OCI-LY3 (cell line): ENCODE results near the gene DNAJB8.

Experiments used
- H2AFZ ChIP-seq: fragments of 200-600, 300-600 bp; shearing (Covaris generic); 2 replicates; pipeline ENCODE4 v1.6.0; 2014; ENCODE audit warnings: antibody characterized with exemption, low read depth, low read length
- H3K27ac ChIP-seq: fragments of 200-600, 300-600 bp; sonication (generic); 2 replicates; pipeline ENCODE4 v1.5.1; 2014; ENCODE audit warnings: mild to moderate bottlenecking, low read length, moderate library complexity, mixed read lengths
- H3K27me3 ChIP-seq: fragments of 200-600, 300-600 bp; sonication (generic); 2 replicates; pipeline ENCODE4 v1.6.1; 2014; ENCODE audit warnings: low read depth, low read length, mixed read lengths
- H3K36me3 ChIP-seq: fragments of 200-600, 300-600 bp; sonication (generic); replicated peaks from 2 replicates; pipeline ENCODE3; 2014; ENCODE audit warnings: low read depth, low read length, mixed read lengths
- H3K4me1 ChIP-seq: fragments of 300-600, 200-600 bp; sonication (generic); 2 replicates; pipeline ENCODE4 v1.6.1; 2014; ENCODE audit warnings: low read length, mixed read lengths
- H3K4me2 ChIP-seq: fragments of 200-600, 300-600 bp; sonication (generic); 2 replicates; pipeline ENCODE4 v1.6.1; 2014; ENCODE audit warnings: low read length, mixed read lengths
- H3K4me3 ChIP-seq: fragments of 300-600, 200-600 bp; sonication (generic); 2 replicates; pipeline ENCODE4 v1.5.1; 2014; ENCODE audit warnings: antibody characterized with exemption, mild to moderate bottlenecking, low read length, moderate library complexity
- H3K79me2 ChIP-seq: fragments of 300-600, 200-600 bp; shearing (Covaris generic); 2 replicates; pipeline ENCODE4 v1.6.1; 2014; ENCODE audit warnings: mild to moderate bottlenecking, low read length, mixed read lengths
- H3K9ac ChIP-seq: fragments of 300-600, 200-600 bp; shearing (Covaris generic); 2 replicates; pipeline ENCODE4 v1.6.0; 2014; ENCODE audit warnings: mild to moderate bottlenecking, low read length, moderate library complexity
- H3K9me3 ChIP-seq: fragments of 200-600, 300-600 bp; shearing (Covaris generic); 2 replicates; pipeline ENCODE4 v1.6.1; 2014; ENCODE audit warnings: low read length, mixed read lengths; ENCODE audit not compliant: insufficient read depth
- H4K20me1 ChIP-seq: fragments of 200-600, 300-600 bp; sonication (generic); 2 replicates; pipeline ENCODE4 v1.6.1; 2016; ENCODE audit warnings: low read length, mixed read lengths; ENCODE audit not compliant: insufficient read depth
- EZH2phosphoT487 ChIP-seq: fragments of 200-600 bp; shearing (Covaris generic); IDR thresholded peaks from 2 replicates; pipeline ENCODE4 v1.6.1; 2018; ENCODE audit warnings: antibody characterized with exemption, mixed run types, low read depth
- TF ChIP-seq, protein P1 (sequence below): fragments of 200-600, 300-600 bp; sonication (generic); IDR thresholded peaks from 2 replicates; pipeline ENCODE4 v1.5.1; 2014; ENCODE audit warnings: antibody characterized with exemption, low read length, low read depth

DNAJB8 gene

DNA sequence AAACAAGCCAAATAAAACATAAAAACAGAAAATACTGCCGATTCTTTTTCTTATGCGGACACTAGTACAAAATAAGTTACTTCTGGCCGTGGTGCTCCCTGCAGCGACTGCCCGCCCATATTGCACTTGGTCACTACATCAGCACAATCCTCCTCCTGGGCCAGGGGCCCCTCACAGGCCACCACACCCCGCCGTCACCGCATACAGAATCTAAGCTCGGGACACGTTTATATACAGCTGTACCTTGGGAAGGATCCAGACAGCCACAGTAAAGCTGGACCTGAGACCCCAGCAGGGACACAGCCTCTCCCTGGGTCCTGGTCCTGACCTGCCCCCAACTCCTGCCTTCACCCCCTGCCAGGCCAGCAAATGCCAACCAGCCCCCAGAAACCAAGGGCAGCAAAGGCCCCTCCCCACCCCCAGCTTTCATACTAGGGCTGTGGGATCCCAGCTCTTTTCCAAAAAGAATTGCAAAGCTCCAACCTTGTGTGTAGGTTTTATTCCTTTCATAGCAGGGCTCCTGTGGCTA, 12.9 kb upstream of the DNAJB8 start:
- Histone ChIP-seq H3K36me3 (no peaks in the 10 kb centered on the region), H3K9ac (no peak overlapping the region), H3K9me3 (no peaks in the 10 kb centered on the region), H2AFZ (no peak overlapping the region), H3K4me3 (no peak overlapping the region), H3K27me3 (peaks cover 33% of the 10 kb centered on the region), H3K4me2 (no peak overlapping the region), H3K79me2 (no peaks in the 10 kb centered on the region), H3K27ac (no peak overlapping the region), H3K4me1 (no peaks in the 10 kb centered on the region), H4K20me1 (no peaks in the 10 kb centered on the region)
- TF ChIP-seq, protein P1, sequence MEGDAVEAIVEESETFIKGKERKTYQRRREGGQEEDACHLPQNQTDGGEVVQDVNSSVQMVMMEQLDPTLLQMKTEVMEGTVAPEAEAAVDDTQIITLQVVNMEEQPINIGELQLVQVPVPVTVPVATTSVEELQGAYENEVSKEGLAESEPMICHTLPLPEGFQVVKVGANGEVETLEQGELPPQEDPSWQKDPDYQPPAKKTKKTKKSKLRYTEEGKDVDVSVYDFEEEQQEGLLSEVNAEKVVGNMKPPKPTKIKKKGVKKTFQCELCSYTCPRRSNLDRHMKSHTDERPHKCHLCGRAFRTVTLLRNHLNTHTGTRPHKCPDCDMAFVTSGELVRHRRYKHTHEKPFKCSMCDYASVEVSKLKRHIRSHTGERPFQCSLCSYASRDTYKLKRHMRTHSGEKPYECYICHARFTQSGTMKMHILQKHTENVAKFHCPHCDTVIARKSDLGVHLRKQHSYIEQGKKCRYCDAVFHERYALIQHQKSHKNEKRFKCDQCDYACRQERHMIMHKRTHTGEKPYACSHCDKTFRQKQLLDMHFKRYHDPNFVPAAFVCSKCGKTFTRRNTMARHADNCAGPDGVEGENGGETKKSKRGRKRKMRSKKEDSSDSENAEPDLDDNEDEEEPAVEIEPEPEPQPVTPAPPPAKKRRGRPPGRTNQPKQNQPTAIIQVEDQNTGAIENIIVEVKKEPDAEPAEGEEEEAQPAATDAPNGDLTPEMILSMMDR = no peak
- TF ChIP-seq EZH2phosphoT487 = no peak

DNA sequence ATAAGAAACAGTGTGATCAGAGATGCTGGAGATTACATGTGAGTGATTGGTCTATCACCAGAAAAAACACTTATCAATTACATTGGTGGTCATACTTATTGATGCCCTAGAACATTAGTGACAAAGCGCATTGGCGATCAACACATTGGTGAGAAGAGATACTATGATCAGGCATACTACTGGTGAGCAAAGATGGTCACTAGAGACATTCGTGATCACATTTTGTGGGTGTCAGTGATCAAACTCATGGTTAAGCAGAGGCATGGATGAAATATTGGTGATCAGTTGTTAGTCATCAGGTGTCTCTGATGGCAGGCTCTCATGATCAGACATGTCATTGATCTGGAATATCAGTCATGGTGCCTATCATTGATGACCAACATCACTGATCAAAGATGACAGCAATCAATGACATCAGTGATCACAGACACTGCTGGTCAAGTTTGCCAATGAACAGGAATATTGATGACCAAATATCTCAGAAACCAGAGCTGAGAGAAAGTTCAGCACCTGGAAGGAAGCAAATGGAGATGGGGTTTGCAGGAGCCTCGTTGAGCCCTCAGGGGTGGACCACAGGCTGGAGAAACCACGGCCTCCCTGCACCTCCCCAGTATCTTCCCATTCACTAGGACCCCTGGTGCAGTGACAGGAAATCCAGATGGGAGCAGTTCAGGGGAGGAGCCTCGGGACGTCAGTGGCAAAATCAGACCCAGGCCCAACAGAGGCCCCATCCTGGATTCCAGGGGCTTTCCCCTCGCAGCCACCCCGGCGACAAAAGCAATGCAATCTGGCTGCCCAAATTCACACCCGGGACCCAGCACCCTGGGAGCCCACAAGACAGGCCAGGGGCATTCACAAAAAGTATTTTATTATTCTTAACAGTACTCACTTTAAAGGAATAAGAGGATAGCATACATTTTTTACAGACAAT, 12.2 kb upstream of the DNAJB8 start:
- Histone ChIP-seq H3K9me3 (no peaks in the 10 kb centered on the region), H3K4me2 (no peak overlapping the region), H4K20me1 (no peaks in the 10 kb centered on the region), H3K4me1 (no peaks in the 10 kb centered on the region), H2AFZ (no peak overlapping the region), H3K79me2 (no peaks in the 10 kb centered on the region), H3K9ac (no peak overlapping the region), H3K27ac (no peak overlapping the region), H3K36me3 (no peaks in the 10 kb centered on the region), H3K27me3 (peaks cover 35% of the 10 kb centered on the region), H3K4me3 (no peak overlapping the region)
- TF ChIP-seq, protein P1 = no peak
- TF ChIP-seq EZH2phosphoT487 = no peak

DNA sequence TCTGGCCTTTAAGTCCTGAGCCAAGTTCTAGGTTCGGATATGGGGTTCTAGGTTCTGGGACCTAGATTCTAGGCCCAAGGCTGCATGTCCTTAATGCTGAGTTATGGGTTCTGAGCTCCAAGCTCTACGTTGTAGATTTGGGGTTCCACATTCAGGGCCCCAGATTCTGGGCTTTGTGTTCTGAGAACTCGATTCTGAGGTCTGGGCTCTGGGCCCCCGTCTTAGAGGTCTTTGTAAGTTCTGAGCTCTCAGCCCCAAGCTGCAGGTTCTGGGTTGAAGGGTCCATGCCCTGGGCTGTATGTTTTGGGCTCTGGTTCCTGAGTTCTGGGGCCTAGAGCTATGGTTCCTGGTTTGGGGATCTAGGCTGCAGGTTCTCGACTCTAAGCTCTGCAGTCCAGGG, 10.0 kb upstream of the DNAJB8 start:
- TF ChIP-seq EZH2phosphoT487 = no peak
- TF ChIP-seq, protein P1 = no peak
- no peak overlapping the region for H3K4me3 ChIP-seq

DNA sequence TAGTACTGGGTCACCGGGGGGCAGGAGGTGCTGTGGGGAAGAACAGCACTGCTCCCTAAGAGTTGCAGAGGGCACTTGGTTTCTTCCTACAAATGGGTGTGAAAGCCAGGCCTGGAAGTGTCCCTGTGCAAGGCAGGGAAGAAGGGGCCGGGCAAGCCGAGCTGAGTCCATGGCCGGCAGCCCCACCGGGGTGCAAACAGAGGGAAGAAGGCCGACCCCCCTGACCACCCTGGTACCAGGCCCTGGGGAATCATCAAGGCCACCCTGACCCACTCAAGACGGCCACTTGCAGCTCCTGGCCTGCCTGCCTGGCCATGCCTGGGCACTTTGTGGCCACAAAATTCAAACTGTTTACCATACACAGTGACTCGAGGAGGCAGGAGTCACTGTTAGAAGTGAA, 8.7 kb upstream of the DNAJB8 start:
- H3K9ac ChIP-seq = no peak overlapping the region
- H3K4me2 ChIP-seq = no peak overlapping the region
- no peaks in the 10 kb centered on the region for H3K79me2 ChIP-seq
- H2AFZ ChIP-seq = no peak overlapping the region
- no peak for TF ChIP-seq EZH2phosphoT487
- no peak overlapping the region for H3K27ac ChIP-seq
- no peaks in the 10 kb centered on the region for H4K20me1 ChIP-seq
- H3K9me3 ChIP-seq = no peaks in the 10 kb centered on the region
- H3K4me3 ChIP-seq = no peak overlapping the region
- H3K4me1 ChIP-seq = no peaks in the 10 kb centered on the region
- H3K36me3 ChIP-seq = no peaks in the 10 kb centered on the region
- peaks cover 39% of the 10 kb centered on the region for H3K27me3 ChIP-seq

More for the DNA sequence above, 10.0 kb upstream of the DNAJB8 start:
- Histone ChIP-seq H3K9me3 (no peaks in the 10 kb centered on the region), H3K79me2 (no peaks in the 10 kb centered on the region), H3K4me1 (no peaks in the 10 kb centered on the region), H2AFZ (no peak overlapping the region), H3K27me3 (peaks cover 28% of the 10 kb centered on the region), H4K20me1 (no peaks in the 10 kb centered on the region), H3K27ac (no peak overlapping the region), H3K9ac (no peak overlapping the region), H3K36me3 (no peaks in the 10 kb centered on the region), H3K4me2 (no peak overlapping the region)
